ENCODE results near the gene NEUROD2.

GRCh38 chr17:39564211-39564848 is 43.4 kb downstream of the NEUROD2 start:
- TF ChIP-seq CTCF (IDR thresholded peaks at IDR 0.05) = no peak
- TF ChIP-seq POLR2AphosphoS5 (IDR thresholded peaks at IDR 0.05) = no peak
- no peak for TF ChIP-seq EP300 (IDR thresholded peaks at IDR 0.05)
- no peak for TF ChIP-seq POLR2A (IDR thresholded peaks at IDR 0.05)
